Panc1 (cell line): ENCODE measurements around the gene ALG10. TPM values are rescaled to one million over a fixed set of nuclear protein-coding genes. Genes with fewer than 3 reads are reported as not detected.
A peak's percentile ranks its signal among the peaks of the same experiment; 100 is the strongest.
"Not testable (repeated sequence)": the region's sequence is repeated elsewhere in the genome, so short reads cannot be mapped to it uniquely, and the experiment has no call there.

Experiments used
- ATAC-seq: fragments of 200-7000 bp; cut with Tn5 transposase; 2 replicates; pipeline ENCODE4 v1.9.1; 2020; ENCODE audit warnings: mild to moderate bottlenecking, moderate library complexity
- BruUV-seq: library from RNA; stranded (reverse); fragments of 400-500 nt; replicated peaks from 2 replicates; lab custom pipeline; 2021; lab: Mats Ljungman, UMichigan
- CTCF ChIA-PET: fragments of 300-600 bp; sonication (Branson Sonifier 250); formaldehyde crosslinking; loops from one replicate; lab custom pipeline; 2022; ENCODE audit warnings: antibody characterized with exemption; lab: Charles Lee
- POLR2A ChIA-PET: fragments of 300-600 bp; sonication (Branson Sonifier 250); formaldehyde crosslinking; loops from one replicate; lab custom pipeline; 2022; ENCODE audit warnings: antibody characterized with exemption; lab: Charles Lee
- DNase-seq: peaks from one replicate; pipeline ENCODE4 v3.0.0-alpha.2; 2010; ENCODE audit warnings: low read depth, low spot score
- H3K27ac ChIP-seq: 2 replicates; pipeline ENCODE4 v1.5.1; 2011; ENCODE audit warnings: mild to moderate bottlenecking, low read length, inconsistent platforms
- H3K27me3 ChIP-seq: fragments of 200-500 bp; sonication (Bioruptor generic); 2 replicates; pipeline ENCODE4 v1.6.0; 2014; ENCODE audit warnings: low read length, inconsistent platforms; ENCODE audit not compliant: control insufficient read depth, insufficient read depth
- H3K36me3 ChIP-seq: fragments of 200-500 bp; sonication (Bioruptor generic); 2 replicates; pipeline ENCODE4 v1.5.1; 2014; ENCODE audit warnings: inconsistent platforms, mild to moderate bottlenecking, low read length, moderate library complexity; ENCODE audit not compliant: control insufficient read depth, insufficient read depth
- H3K4me1 ChIP-seq: 2 replicates; pipeline ENCODE4 v1.5.1; 2011; ENCODE audit warnings: inconsistent platforms, mild to moderate bottlenecking, low read length, moderate library complexity; ENCODE audit not compliant: control insufficient read depth, insufficient read depth
- H3K4me3 ChIP-seq, 2 experiments: 2 replicates each; pipeline ENCODE4 v1.5.1; 2011 to 2012; ENCODE audit warnings: low read depth in 2 of 2, low read length in 2 of 2, mild to moderate bottlenecking in 2 of 2, inconsistent platforms in 1 of 2, moderate library complexity in 1 of 2
- H3K9me3 ChIP-seq: fragments of 200-500 bp; sonication (Bioruptor generic); 2 replicates; pipeline ENCODE4 v1.5.1; 2014; ENCODE audit warnings: low read depth, mild to moderate bottlenecking, inconsistent platforms, low read length, moderate library complexity; ENCODE audit not compliant: control insufficient read depth, insufficient read depth
- CTCF ChIP-seq: fragments of 450-650 bp; IDR thresholded peaks from 2 replicates; pipeline ENCODE4 v1.5.1; 2017; ENCODE audit warnings: mild to moderate bottlenecking
- POLR2AphosphoS5 ChIP-seq: IDR thresholded peaks from 2 replicates; pipeline ENCODE4 v1.6.1; 2012; ENCODE audit warnings: mild to moderate bottlenecking, low read depth, low read length, moderate library complexity
- REST ChIP-seq, 2 experiments: IDR thresholded peaks; 2 replicates each; pipeline ENCODE4 v1.6.1; 2011 to 2012; ENCODE audit warnings: low read depth in 2 of 2, control low read depth in 1 of 2, low read length in 1 of 2, mild to moderate bottlenecking in 1 of 2, moderate library complexity in 1 of 2; ENCODE audit not compliant: insufficient read depth in 1 of 2
- SIN3A ChIP-seq: IDR thresholded peaks from 2 replicates; pipeline ENCODE4 v1.6.1; 2012; ENCODE audit warnings: low read depth, mild to moderate bottlenecking, low read length, moderate library complexity, borderline replicate concordance; ENCODE audit not compliant: insufficient read depth
- TCF7L2 ChIP-seq: IDR thresholded peaks from 2 replicates; pipeline ENCODE4 v1.6.1; 2011; ENCODE audit warnings: mild to moderate bottlenecking, low read depth, low read length, inconsistent platforms
- in situ Hi-C: cut with HindIII; loops from 2 replicates; pipeline ENCODE4 v1.10.0; 2016; ENCODE audit warnings: low sequenced_read_pairs, low pct_unique_long_range_greater_than_20kb
- intact Hi-C: fragments of 100-400 bp; cut with micrococcal nuclease; formaldehyde crosslinking; loops from one replicate; pipeline ENCODE4 v1.10.0; 2022; ENCODE audit not compliant: unreplicated experiment
- total RNA-seq: library from RNA; stranded (reverse); gene quantifications from one replicate; pipeline ENCODE4 v1.2.1, GENCODE V29; 2021; ENCODE audit not compliant: unreplicated experiment

The ALG10 gene
- total RNA-seq, 1 experiment from 2014 or later: 10.3 TPM

GRCh38 chr12:34038357-34038756 is 16.1 kb downstream of the ALG10 start:
- DNase-seq, POLR2A ChIA-PET, in situ Hi-C loops, BruUV-seq, H3K4me1 ChIP-seq, H3K4me3 ChIP-seq, H3K27ac ChIP-seq, H3K9me3 ChIP-seq, H3K36me3 ChIP-seq, intact Hi-C loops, H3K27me3 ChIP-seq: not testable (repeated sequence)
- CTCF ChIA-PET: interaction anchor here (0.6 kb wide), 1 partner anchor 1284 kb away, joined by 7 read pairs; no protein-coding TSS in a partner anchor
- TF ChIP-seq CTCF: peak; percentile 56; the same call in 1 of the 2 replicates
- peak; percentile 71; the same call in 1 of the 2 replicates for ATAC-seq

- Histone ChIP-seq H3K27me3 (no peaks in the 10 kb centered on the region), H3K36me3 (no peaks in the 10 kb centered on the region), H3K9me3 (no peaks in the 10 kb centered on the region), H3K27ac (no peak overlapping the region), H3K4me3 (no peak overlapping the region), H3K4me1 (no peaks in the 10 kb centered on the region)
- DNase-seq (no peak), ATAC-seq (no peak)
- ChIA-PET CTCF (no interaction called here), POLR2A (no interaction called here)
- TF ChIP-seq TCF7L2 (no peak), SIN3A (no peak), CTCF (no peak), REST (IDR thresholded peaks at IDR 0.05; ENCODE audit: insufficient read depth in 1 of 2, low read depth in 2 of 2, low read length in 1 of 2) (no peak), POLR2AphosphoS5 (no peak)
- in situ Hi-C loops: no loop called here
- no TSS peak for BruUV-seq
- intact Hi-C loops: no loop called here
Measured at GRCh38 chr12:34046570-34046969, 24.3 kb downstream of the ALG10 start.

GRCh38 chr12:34047855-34048254 is 25.6 kb downstream of the ALG10 start:
- DNase-seq, H3K4me3 ChIP-seq, H3K4me1 ChIP-seq, H3K27ac ChIP-seq, H3K36me3 ChIP-seq, CTCF ChIA-PET, POLR2A ChIA-PET, H3K9me3 ChIP-seq, in situ Hi-C loops, H3K27me3 ChIP-seq, intact Hi-C loops, BruUV-seq, ATAC-seq: not testable (repeated sequence)
